ENCODE measurements around the gene GALNT9. TPM values are rescaled to one million over a fixed set of nuclear protein-coding genes. Genes with fewer than 3 reads are reported as not detected.

GALNT9 gene
- total RNA-seq, 1 experiment from 2014 or later, result 0.44 TPM

GRCh38 chr12:132208153-132208823 lies 121.1 kb downstream of the GALNT9 start:
- CTCF ChIA-PET, result interaction anchor here (0.6 kb wide), 1 partner anchor 11 kb away, joined by 3 read pairs; no protein-coding TSS in a partner anchor
- Histone ChIP-seq H3K9me2 (replicated peaks; ENCODE audit: low read length) (no peaks in the 10 kb centered on the region), H3K9ac (ENCODE audit: low read length) (no peak overlapping the region), H3K4me1 (ENCODE audit: insufficient read depth, low read length) (no peaks in the 10 kb centered on the region), H3K4me2 (ENCODE audit: low read length) (no peak overlapping the region), H3K27me3 (ENCODE audit: low read length) (peaks cover 35% of the 10 kb centered on the region), H4K20me1 (ENCODE audit: low read length) (no peaks in the 10 kb centered on the region), H3K4me3 (ENCODE audit: low read length) (no peak overlapping the region), H2AFZ (ENCODE audit: low read length) (no peak overlapping the region), H3K79me2 (ENCODE audit: low read length) (no peaks in the 10 kb centered on the region), H3F3A (ENCODE audit: low read length, unreplicated experiment) (no peaks in the 10 kb centered on the region), H3K9me3 (ENCODE audit: low read length) (no peaks in the 10 kb centered on the region), H3K27ac (ENCODE audit: low read length) (no peak overlapping the region), H3K36me3 (ENCODE audit: low read depth, low read length) (no peaks in the 10 kb centered on the region)
- BruUV-seq (replicated peaks), result no TSS peak
- intact Hi-C loops (cut with micrococcal nuclease), result no loop called here
- ATAC-seq, result no peak
- TF ChIP-seq CTCF (conservative IDR thresholded peaks at IDR 0.05; ENCODE audit: low read depth, low read length), result no peak
- TF ChIP-seq EZH2 (IDR thresholded peaks at IDR 0.05; ENCODE audit: low read length, unreplicated experiment), result no peak
- TF ChIP-seq EZH2phosphoT487 (IDR thresholded peaks at IDR 0.05; ENCODE audit: borderline replicate concordance, low read length), result no peak
- DNase-seq, result no peak
- POLR2A ChIA-PET (ENCODE audit: unreplicated experiment), result no interaction called here

GRCh38 chr12:132207083-132207775 lies 122.2 kb downstream of the GALNT9 start:
- H3F3A ChIP-seq (ENCODE audit: low read length, unreplicated experiment), result no peaks in the 10 kb centered on the region
- no peak overlapping the region for H2AFZ ChIP-seq (ENCODE audit: low read length)
- intact Hi-C loops (cut with micrococcal nuclease), result no loop called here
- POLR2A ChIA-PET (ENCODE audit: unreplicated experiment), result no interaction called here
- H3K4me2 ChIP-seq (ENCODE audit: low read length), result no peak overlapping the region
- no peaks in the 10 kb centered on the region for H3K9me3 ChIP-seq (ENCODE audit: low read length)
- H4K20me1 ChIP-seq (ENCODE audit: low read length), result no peaks in the 10 kb centered on the region
- H3K4me3 ChIP-seq (ENCODE audit: low read length), result no peak overlapping the region
- no peaks in the 10 kb centered on the region for H3K9me2 ChIP-seq (replicated peaks; ENCODE audit: low read length)
- no peak for ATAC-seq
- no peak overlapping the region for H3K9ac ChIP-seq (ENCODE audit: low read length)
- no TSS peak for BruUV-seq (replicated peaks)
- no peak for DNase-seq
- H3K36me3 ChIP-seq (ENCODE audit: low read depth, low read length), result no peaks in the 10 kb centered on the region
- H3K27me3 ChIP-seq (ENCODE audit: low read length), result peaks cover 42% of the 10 kb centered on the region
- no peak overlapping the region for H3K27ac ChIP-seq (ENCODE audit: low read length)
- TF ChIP-seq EZH2phosphoT487 (IDR thresholded peaks at IDR 0.05; ENCODE audit: borderline replicate concordance, low read length) (no peak), EZH2 (IDR thresholded peaks at IDR 0.05; ENCODE audit: low read length, unreplicated experiment) (no peak), CTCF (conservative IDR thresholded peaks at IDR 0.05; ENCODE audit: low read depth, low read length) (no peak)
- H3K4me1 ChIP-seq (ENCODE audit: insufficient read depth, low read length), result no peaks in the 10 kb centered on the region
- CTCF ChIA-PET, result no interaction called here
- no peaks in the 10 kb centered on the region for H3K79me2 ChIP-seq (ENCODE audit: low read length)

- no peak overlapping the region for H3K4me2 ChIP-seq (ENCODE audit: low read length)
- no peaks in the 10 kb centered on the region for H3F3A ChIP-seq (ENCODE audit: low read length, unreplicated experiment)
- ChIA-PET CTCF (no interaction called here), POLR2A (ENCODE audit: unreplicated experiment) (no interaction called here)
- no TSS peak for BruUV-seq (replicated peaks)
- no peaks in the 10 kb centered on the region for H3K36me3 ChIP-seq (ENCODE audit: low read depth, low read length)
- H3K9me3 ChIP-seq (ENCODE audit: low read length), result no peaks in the 10 kb centered on the region
- H2AFZ ChIP-seq (ENCODE audit: low read length), result no peak overlapping the region
- no peaks in the 10 kb centered on the region for H3K9me2 ChIP-seq (replicated peaks; ENCODE audit: low read length)
- no peak overlapping the region for H3K27ac ChIP-seq (ENCODE audit: low read length)
- ATAC-seq, result no peak
- TF ChIP-seq EZH2phosphoT487 (IDR thresholded peaks at IDR 0.05; ENCODE audit: borderline replicate concordance, low read length) (no peak), CTCF (conservative IDR thresholded peaks at IDR 0.05; ENCODE audit: low read depth, low read length) (no peak), EZH2 (IDR thresholded peaks at IDR 0.05; ENCODE audit: low read length, unreplicated experiment) (no peak)
- H3K9ac ChIP-seq (ENCODE audit: low read length), result no peak overlapping the region
- no peaks in the 10 kb centered on the region for H3K4me1 ChIP-seq (ENCODE audit: insufficient read depth, low read length)
- intact Hi-C loops (cut with micrococcal nuclease), result no loop called here
- peaks cover 42% of the 10 kb centered on the region for H3K27me3 ChIP-seq (ENCODE audit: low read length)
- no peaks in the 10 kb centered on the region for H3K79me2 ChIP-seq (ENCODE audit: low read length)
- H3K4me3 ChIP-seq (ENCODE audit: low read length), result no peak overlapping the region
- DNase-seq, result no peak
- no peaks in the 10 kb centered on the region for H4K20me1 ChIP-seq (ENCODE audit: low read length)
These were observed 123.3 kb downstream of the GALNT9 start for GRCh38 chr12:132206046-132206434.
